NOMO-1 treated with DMSO at 0.1 percent for 48 hours (cell line): Measurements from ENCODE around the gene PIH1D1.
A peak's percentile ranks its signal among the peaks of the same experiment; 100 is the strongest.
"Not testable (repeated sequence)": the region's sequence is repeated elsewhere in the genome, so short reads cannot be mapped to it uniquely, and the experiment has no call there.

ENCODE experiments used
- DNase-seq: peaks from one replicate; lab custom pipeline; 2025; ENCODE audit not compliant: unreplicated experiment; lab: John Stamatoyannopoulos, UW

The PIH1D1 gene

GRCh38 chr19:49481020-49481683 lies 29.5 kb upstream of the PIH1D1 start:
- no peak for DNase-seq

GRCh38 chr19:49479975-49480628 lies 28.5 kb upstream of the PIH1D1 start:
- no peak for DNase-seq

GRCh38 chr19:49475995-49476880 lies 24.6 kb upstream of the PIH1D1 start:
- no peak for DNase-seq

DNA sequence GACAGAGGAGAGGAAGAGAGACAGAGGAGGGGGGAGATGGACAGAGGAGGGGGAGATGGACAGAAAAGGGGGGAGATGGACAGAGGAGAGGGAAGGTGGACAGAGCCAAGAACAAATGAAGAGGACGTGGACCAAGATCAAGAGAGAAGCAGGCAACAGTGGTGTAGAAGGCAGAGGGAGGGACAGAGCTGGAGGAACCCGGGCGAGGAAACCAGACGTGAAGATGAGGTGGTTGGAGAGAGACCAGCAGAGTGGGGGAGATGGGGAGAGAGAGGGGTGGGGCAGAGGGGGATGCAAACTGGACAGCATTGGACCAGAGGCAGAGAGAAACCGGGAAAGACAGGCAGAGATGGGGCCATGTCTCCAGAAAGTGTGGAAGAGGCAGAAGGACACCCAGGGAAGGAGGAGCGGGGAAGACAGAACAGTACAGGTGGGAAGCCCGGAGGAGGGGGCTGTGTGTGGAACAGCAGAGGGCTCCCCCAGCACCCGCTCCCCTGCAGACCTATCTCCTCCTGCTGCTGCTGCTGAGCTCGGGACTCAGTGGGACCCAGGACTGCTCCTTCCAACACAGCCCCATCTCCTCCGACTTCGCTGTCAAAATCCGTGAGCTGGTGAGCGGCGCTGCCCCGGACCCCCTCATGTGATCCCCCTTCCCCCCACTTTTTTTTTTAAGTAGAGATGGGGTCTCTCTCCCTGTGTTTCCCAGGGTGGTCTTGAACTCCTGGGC lies 23.7 kb upstream of the PIH1D1 start:
- no peak for DNase-seq

DNA sequence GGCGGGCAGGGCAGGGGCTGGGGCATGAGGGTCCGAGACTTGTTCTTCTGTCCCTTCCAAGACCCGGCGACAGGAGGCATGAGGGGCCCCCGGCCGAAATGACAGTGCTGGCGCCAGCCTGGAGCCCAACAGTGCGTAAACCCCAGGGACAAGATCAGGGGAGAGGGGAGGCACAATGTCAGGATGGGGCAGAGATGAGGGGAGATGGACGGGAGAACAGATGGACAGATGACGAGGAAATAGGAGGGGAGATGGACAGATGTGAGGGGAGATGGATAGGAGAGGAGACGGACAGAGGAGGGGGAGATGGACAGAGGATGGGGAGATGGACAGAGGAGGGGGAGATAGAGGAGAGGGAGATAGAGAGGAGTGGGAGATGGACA lies 22.9 kb upstream of the PIH1D1 start:
- no peak for DNase-seq

GRCh38 chr19:49473868-49474541 lies 22.4 kb upstream of the PIH1D1 start, which contains the start of gene FLT3LG:
FLT3LG (plus strand) TSS chr19:49474215; CDS start chr19:49474640, 425 bp downstream.
- DNase-seq: peak; percentile 77

- DNase-seq: not testable (repeated sequence)
These were observed 21.9 kb upstream of the PIH1D1 start for GRCh38 chr19:49473501-49473867.

DNA sequence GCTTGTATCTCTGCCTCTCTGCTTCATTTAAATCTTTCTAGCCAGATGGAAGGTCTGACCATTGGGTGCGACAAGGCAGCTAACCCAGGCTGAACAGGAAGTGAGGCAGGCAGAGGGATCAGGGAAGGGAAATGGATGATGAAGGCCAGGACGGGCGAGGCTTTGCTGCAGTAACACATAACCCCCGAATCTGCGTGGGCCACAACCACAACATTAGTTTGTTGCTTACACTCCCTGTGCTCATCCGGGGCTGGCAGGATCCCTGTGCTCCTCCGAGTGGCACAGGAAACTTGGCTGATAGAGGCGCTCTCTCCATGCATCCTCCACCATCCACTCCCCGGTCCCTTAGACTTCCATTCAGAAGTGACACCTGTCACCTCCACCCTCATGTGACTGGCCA lies 21.3 kb upstream of the PIH1D1 start:
- no peak for DNase-seq

DNA sequence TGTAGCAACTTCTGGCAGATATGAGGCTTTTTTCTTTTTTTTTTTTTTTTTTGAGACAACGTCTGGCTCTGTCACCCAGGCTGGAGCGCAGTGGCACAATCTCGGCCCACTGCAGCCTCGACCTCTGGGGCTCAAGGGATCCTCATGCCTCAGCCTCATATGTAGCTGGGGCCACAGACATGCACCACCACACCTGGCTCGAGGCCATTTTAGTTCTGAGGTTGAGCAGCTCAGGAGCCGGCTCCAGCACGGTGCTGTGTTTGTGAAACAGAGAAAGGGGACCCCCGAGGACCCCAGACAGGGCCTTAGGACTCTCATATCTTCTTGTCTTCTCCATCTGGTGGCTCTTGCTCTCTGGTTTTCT lies 19.0 kb upstream of the PIH1D1 start:
- DNase-seq: no peak

- no peak for DNase-seq
These were observed 18.4 kb upstream of the PIH1D1 start for GRCh38 chr19:49469828-49470614.

DNA sequence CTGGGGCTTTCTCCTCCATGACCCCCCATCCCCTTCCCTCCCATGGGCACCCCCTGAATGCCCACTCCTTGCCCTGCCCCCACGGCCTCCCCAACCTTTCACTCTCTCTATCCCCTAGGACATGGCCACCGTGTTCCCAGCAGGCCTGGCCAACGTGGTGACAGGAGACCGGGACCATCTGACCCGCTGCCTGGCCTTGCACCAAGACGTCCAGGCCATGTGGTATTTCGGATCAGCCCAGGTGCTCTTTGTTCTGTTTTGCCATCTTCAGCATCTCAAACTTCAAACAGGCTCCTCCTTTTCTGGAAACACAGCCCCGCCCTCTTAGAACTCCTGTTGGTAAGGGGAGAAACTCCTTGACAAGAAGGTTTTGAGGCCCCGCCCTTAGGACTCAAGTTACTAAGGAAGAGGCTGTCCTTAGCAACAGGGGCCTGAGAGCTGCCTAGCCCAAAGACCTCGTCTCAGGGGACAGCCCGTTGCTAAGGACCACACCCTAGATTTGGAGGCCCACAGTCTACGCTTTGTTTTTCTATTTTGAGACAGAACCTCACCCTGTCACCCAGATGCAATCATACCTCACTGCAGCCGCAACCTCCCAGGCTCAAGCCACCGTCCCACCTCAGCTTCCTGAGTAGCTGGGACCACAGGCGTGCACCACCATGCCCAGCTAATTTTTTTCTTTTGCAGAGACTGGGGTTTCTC lies 17.3 kb upstream of the PIH1D1 start:
- DNase-seq: peak; percentile 78

DNA sequence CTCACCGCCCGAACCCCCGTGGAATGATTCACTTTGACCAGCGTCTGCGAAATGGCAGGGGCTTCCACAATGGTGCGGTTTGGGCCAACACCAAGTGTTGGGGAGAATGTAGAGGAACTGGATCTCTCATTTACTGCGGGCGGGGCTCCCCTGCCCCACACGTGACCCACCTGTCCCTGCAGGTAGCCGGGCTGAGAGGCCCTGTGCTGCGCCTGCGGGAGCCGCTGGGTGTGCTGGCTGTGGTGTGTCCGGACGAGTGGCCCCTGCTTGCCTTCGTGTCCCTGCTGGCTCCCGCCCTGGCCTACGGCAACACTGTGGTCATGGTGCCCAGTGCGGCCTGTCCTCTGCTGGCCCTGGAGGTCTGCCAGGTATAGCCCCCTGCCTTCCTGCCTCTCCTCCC lies 16.6 kb upstream of the PIH1D1 start:
- DNase-seq: no peak

GRCh38 chr19:49465371-49465770 lies 13.8 kb upstream of the PIH1D1 start:
- DNase-seq: no peak

- DNase-seq: no peak
These were observed 12.5 kb upstream of the PIH1D1 start for GRCh38 chr19:49463960-49464740.

DNA sequence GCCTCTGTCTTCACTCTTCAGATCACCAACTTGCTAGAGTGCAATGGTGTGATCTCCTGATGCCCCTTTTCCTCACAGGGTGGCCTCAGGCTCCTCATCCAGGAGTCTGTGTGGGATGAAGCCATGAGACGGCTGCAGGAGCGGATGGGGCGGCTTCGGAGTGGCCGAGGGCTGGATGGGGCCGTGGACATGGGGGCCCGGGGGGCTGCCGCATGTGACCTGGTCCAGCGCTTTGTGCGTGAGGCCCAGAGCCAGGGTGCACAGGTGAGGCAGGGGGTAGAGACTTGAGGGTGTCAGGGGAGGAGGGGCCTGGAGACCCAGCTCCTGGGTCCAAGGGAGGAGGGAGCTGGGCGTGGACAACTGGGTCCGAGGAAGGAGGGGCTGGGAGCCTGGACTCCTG lies 10.9 kb upstream of the PIH1D1 start:
- DNase-seq: no peak

GRCh38 chr19:49461656-49462055 lies 10.0 kb upstream of the PIH1D1 start:
- DNase-seq: no peak

GRCh38 chr19:49461130-49461529 lies 9.5 kb upstream of the PIH1D1 start:
- DNase-seq: not testable (repeated sequence)

DNA sequence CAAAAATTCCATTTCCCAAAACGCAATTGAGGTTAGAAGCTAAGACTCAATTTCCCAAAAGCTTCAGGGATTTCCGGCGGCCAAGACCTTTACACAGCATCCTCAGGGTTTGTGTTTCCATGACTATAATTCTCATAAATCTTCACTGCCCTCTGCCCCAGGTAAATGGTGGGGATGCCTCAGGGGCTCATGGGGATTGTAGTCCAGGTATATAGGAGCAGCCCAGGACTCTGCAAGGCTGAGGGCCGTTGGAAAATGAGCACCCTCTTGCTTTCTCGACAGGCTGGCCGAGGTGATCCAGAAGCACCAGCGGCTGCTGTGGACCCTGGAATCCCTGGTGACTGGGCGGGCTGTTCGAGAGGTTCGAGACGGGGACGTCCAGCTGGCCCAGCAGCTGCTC lies 7.8 kb upstream of the PIH1D1 start:
- DNase-seq: no peak

GRCh38 chr19:49458567-49458903 lies 6.9 kb upstream of the PIH1D1 start:
- DNase-seq: no peak
